PC-9 (cell line): ENCODE data around the gene LRP1-AS.

Experiments
- CTCF ChIP-seq: fragments of 200-600 bp; sonication (generic); conservative IDR thresholded peaks from 2 replicates; pipeline ENCODE4 v1.6.1; 2017; ENCODE audit warnings: mixed run types, antibody characterized with exemption, mild to moderate bottlenecking, moderate library complexity
- EZH2 ChIP-seq: fragments of 200-600 bp; sonication (generic); IDR thresholded peaks from 2 replicates; pipeline ENCODE4 v1.8.0; 2017; ENCODE audit warnings: antibody characterized with exemption, low read depth

DNA sequence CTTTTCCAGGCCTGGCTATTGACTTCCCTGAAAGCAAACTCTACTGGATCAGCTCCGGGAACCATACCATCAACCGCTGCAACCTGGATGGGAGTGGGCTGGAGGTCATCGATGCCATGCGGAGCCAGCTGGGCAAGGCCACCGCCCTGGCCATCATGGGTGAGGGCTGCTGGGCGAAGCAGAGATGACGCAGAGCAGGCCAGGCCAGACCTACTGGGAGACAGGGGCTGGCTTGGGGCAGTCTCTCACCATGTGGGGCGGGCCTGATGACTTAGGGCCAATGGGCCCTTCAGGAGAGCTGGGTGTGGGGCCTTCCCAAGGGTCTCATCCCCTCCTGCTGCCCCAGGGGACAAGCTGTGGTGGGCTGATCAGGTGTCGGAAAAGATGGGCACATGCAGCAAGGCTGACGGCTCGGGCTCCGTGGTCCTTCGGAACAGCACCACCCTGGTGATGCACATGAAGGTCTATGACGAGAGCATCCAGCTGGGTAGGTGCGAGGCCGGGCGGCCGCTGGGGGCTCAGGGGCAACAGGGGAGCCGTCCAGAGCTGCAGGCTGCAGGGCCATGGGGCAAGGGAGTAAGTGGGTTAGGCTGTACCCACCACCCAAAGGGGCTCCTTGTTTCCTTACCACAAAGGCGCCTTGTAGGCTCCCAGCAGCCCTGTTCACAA, 33.0 kb upstream of the LRP1-AS start:
- TF ChIP-seq CTCF (no peak), EZH2 (no peak)
